Retinal pigment epithelial cell (primary cell): ENCODE measurements around the gene GRK2.
A peak's percentile ranks its signal among the peaks of the same experiment; 100 is the strongest.

Experiments used
- DNase-seq: peaks from one replicate; pipeline ENCODE4 v3.0.0-alpha.2; 2010; ENCODE audit warnings: low read depth
- H3K4me3 ChIP-seq: 2 replicates; pipeline ENCODE4 v1.5.1; 2011; ENCODE audit warnings: mild to moderate bottlenecking, low read length, control low read depth, moderate library complexity
- CTCF ChIP-seq: conservative IDR thresholded peaks from 2 replicates; pipeline ENCODE4 v1.5.1; 2011; ENCODE audit warnings: low read depth, low read length, control low read depth, inconsistent platforms

Gene GRK2

DNA sequence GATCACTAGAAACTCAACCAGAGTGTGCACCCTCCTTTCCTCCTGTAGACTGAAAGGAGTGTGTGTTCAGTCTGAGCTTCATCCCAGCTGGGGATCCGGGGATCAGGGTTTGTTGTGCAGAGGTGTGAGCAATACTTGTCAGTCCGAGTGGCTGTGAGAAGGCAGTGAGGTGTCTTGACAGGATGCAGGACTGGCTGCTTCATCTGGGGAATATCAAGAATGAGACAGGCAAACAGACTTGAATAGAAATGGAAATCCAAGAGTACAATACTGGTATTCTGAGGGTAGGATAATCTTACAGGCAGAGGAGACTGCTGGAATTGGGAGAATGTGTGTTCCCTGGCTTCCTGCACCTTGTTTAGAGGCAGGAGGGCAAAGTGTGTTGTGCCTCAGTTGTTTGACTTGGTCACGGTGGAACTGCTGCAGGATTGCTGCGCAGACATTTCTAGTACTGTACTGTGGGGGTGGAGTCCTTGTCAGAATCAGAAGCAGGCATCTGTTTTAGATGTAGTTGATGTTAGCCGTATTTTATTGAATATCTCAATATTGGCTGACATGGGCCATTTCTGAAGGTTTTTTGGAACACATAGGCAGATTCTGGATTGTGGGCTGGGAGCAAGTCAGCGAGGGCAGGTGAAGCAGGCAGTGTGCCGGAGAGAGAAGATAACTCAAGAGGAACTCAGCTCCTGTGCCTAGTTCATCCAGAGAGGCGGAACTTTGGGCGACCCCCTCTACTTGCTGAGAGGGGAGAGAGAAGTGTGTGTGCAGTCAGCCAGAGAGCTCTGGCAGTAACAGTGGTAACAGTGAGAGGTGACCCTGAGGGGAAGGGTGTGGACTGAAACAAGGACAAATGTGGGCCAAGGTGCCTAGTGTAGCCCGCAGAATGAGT is 27.1 kb upstream of the GRK2 start:
- no peak for TF ChIP-seq CTCF
- peak overlapping the region; percentile 42 for H3K4me3 ChIP-seq
- no peak for DNase-seq

- H3K4me3 ChIP-seq: peak overlapping the region; percentile 95
- DNase-seq: peak; percentile 98
- no peak for TF ChIP-seq CTCF
These were observed 26.3 kb upstream of the GRK2 start for GRCh38 chr11:67239783-67240575.

- peak; percentile 83 for DNase-seq
- no peak for TF ChIP-seq CTCF
- H3K4me3 ChIP-seq: peak overlapping the region; percentile 95
These were observed 25.5 kb upstream of the GRK2 start for GRCh38 chr11:67240576-67241389.

DNA sequence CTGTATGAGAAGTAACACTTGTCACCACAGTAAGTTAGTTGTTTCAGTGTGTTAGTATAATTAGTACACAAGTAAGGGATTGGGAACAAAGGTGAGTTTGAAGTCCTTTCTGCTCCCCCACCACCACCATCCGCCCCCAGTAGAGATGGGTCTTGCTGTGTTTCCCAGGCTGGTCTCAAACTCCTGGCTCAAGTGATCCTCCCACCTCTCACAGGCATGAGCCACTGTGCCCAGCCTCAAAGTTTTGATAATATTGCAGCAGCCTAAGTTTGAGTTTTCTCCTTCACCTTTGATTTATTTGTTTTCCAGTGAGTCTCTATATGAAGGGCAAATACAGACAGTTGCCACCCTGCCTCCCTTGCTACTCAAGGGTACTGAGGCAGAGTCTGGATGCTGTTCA is 23.7 kb upstream of the GRK2 start:
- H3K4me3 ChIP-seq: peak overlapping the region; percentile 95
- no peak for DNase-seq
- no peak for TF ChIP-seq CTCF

- H3K4me3 ChIP-seq: no peak overlapping the region
- DNase-seq: no peak
- TF ChIP-seq CTCF: no peak
These were observed 23.2 kb upstream of the GRK2 start for GRCh38 chr11:67243051-67243450.

- DNase-seq: no peak
- TF ChIP-seq CTCF: no peak
- H3K4me3 ChIP-seq: no peak overlapping the region
These were observed 21.2 kb upstream of the GRK2 start for GRCh38 chr11:67245046-67245445.
